HG02970 (cell line): ENCODE measurements around the gene TGFBR2.

Experiments
- ATAC-seq: cut with Tn5 transposase; IDR thresholded peaks from one replicate; pipeline ENCODE4 v1.9.1; 2021; ENCODE audit warnings: mild to moderate bottlenecking, moderate library complexity, moderate number of reproducible peaks; ENCODE audit not compliant: unreplicated experiment, low FRiP score

The TGFBR2 gene

GRCh38 chr3:30708472-30708871, 102.1 kb downstream of the TGFBR2 start:
- no peak for ATAC-seq

GRCh38 chr3:30710017-30710416, 103.6 kb downstream of the TGFBR2 start:
- no peak for ATAC-seq

GRCh38 chr3:30711151-30711550, 104.8 kb downstream of the TGFBR2 start:
- no peak for ATAC-seq

- ATAC-seq: no peak
Measured at GRCh38 chr3:30711867-30712266, 105.5 kb downstream of the TGFBR2 start.

GRCh38 chr3:30712991-30713390, 106.6 kb downstream of the TGFBR2 start:
- no peak for ATAC-seq

DNA sequence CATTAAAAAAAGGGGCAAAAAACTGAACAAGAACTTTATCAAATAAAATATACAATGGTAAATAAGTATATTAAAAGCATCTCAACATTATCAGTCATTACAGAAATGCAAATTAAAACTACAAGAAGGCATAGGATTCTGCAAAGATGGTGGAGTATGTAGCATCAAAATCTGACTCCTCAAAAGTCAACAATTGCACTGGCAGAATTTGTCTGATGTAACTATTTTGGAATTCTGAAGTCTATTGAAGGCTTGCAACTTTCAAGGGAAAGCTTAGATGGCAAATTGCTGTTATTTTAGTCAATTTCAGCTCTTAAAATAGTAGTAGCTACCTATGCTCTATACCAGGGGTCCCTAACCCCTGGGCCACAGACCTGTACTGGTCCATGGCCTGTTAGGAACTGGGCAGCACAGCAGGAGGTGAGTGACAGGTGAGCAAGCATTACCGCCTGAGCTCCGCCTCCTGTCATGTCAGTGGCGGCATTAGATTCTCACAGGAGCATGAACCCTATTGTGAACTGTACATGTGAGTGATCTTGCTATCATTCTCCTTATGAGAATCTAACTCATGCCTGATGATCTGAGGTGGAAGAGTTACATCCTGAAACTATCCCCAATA, 107.6 kb downstream of the TGFBR2 start:
- no peak for ATAC-seq

DNA sequence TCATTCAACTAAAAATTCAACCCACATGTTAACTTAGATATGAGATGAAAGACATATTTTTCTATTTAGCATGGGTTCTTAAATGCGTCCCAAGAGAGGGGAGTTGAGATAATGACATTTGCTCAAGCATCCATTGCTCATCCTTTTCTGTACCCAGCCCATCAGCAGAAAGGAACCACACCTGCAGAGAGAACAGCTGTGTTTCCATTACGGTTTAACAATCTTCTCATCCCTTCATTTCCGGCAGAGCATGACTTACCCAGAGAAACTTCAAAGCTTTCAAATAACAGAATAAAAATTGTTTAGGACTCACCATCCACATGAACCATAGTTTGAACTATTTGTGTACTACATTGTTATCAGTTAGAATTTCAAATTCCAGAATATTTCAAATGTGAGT, 113.1 kb downstream of the TGFBR2 start:
- no peak for ATAC-seq

DNA sequence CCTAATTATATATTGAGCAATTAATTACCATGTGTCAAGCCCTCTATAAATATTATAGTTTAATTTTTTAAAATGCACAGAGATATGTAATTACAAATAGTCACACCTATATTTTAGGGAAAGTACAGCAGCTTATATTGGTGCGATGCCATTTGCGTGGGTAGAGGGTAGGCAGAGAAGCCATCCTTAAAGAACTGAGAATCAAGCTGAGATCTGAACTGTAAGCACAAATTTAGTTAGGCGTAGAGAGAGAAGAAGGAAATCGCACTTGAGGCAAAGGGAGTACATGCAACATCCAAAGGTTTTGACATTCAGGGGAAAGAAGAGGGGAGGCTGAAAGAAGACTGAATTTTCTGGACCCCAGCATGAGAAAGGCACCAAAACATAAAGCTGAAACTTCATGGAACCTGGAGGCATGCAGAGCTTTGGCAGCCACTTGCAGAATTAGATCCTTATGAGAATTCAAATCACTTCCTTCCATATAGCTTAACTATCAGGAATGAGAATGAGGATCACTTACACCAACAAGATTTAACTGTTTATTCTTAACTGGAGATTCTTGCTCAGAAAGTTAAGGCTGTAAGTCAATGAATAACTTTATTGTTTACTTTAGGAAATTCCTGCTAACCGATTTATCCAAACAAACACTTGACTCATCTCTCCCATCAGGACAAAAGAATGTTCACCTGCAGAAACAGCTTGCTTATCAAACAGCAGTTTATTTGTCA, 114.3 kb downstream of the TGFBR2 start:
- ATAC-seq: no peak

DNA sequence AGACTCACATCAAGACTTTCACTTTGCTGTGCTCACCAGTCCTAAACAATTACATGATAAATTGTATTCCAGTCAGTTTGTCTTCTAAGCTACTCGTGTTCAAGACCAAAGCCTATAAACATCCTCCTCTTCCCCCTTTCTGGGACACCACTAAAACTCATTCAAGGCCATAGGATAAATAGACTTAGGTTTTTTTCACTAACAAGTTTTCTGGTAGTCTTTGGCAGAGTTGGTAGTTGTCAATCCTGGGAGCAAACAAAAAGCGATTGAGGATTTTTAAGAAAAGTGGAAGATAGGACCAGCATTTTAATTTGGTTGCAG, 114.9 kb downstream of the TGFBR2 start:
- ATAC-seq: no peak

- no peak for ATAC-seq
Measured at GRCh38 chr3:30723211-30723610, 116.8 kb downstream of the TGFBR2 start.

- ATAC-seq: no peak
Measured at GRCh38 chr3:30724863-30725262, 118.5 kb downstream of the TGFBR2 start.

- no peak for ATAC-seq
Measured at GRCh38 chr3:30728143-30728542, 121.7 kb downstream of the TGFBR2 start.

GRCh38 chr3:30729512-30729911, 123.1 kb downstream of the TGFBR2 start:
- ATAC-seq: no peak

GRCh38 chr3:30729936-30730335, 123.5 kb downstream of the TGFBR2 start:
- ATAC-seq: no peak

DNA sequence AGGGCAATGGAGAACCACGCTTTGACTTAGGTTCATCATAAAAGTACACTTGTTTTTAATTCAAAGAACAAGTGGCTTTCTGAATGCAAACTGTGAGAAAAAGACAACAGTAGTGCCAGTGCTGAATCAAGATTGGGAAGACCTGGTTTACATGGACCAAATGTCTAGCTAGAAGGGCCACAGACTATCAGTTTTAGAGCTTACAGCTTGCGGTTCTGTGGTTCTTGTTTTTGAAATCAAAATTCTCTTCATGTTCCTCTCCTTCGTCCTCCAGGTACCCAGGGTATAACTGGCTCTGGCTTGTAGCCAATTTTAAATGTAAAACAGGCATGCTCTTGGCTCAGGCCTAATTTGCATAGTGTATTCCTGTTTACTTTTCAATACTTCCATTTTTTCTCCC, 124.6 kb downstream of the TGFBR2 start:
- ATAC-seq: no peak

- no peak for ATAC-seq
Measured at GRCh38 chr3:30733209-30733608, 126.8 kb downstream of the TGFBR2 start.

GRCh38 chr3:30733696-30734095, 127.3 kb downstream of the TGFBR2 start:
- no peak for ATAC-seq

- no peak for ATAC-seq
Measured at GRCh38 chr3:30737743-30738499, 131.5 kb downstream of the TGFBR2 start.

DNA sequence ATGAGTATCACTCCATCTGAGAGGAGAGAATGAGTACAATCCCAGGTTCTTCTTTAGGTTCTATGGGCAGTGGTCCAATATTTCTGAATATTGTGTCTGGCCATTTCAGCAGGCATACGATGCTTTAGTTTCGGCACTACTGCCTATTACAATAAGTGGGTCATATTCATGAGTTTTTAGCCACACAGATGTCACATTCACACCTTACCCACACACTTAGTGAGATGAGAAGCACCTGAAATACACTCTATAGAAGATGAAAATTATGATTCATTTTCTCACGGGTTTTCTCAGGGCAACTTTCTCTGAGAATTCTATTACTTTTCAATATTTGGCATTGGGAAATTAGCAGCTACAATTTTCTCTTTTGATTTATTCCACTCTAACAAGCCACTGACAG, 132.2 kb downstream of the TGFBR2 start:
- no peak for ATAC-seq

- no peak for ATAC-seq
Measured at GRCh38 chr3:30741889-30742288, 135.5 kb downstream of the TGFBR2 start.

DNA sequence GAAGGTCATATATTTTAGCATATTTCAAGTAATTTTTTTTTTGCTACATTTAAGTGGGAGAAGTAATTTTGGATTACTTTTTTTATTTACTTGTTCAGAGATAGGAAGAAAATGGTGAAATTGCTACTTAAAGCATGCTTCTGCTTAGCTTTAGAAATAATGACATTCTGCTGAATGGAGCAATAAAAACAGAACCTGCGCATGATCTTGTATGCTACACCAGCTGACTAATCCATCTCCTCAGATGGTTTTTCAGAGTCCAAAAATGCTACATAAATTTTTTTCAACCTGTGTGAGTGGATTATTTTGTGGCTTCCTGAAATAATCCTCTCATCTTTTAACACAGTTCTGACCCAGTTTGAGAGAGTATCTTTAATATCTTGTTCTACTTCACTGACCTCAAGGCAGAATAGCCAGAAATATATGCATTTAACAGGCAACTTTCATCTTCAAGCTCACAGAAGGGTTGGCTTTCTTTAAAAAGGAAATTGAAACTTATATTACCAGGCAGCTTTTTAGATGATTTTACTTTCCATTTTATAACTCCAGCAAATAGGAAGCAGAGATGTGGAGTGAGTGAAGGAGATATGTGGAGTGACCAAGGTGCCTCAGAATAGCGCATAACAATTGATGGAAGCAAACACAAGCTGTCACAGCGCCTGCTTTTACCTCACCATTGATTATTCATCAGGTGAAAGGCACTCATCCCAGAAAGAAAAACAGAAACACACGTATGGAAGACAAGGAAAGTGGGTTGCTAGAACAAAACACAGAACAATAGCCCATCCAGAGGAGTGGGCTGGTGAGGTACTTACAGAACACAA, 136.6 kb downstream of the TGFBR2 start:
- ATAC-seq: no peak
